ENCODE results near the gene ANKRD24. TPM values are rescaled to one million over a fixed set of nuclear protein-coding genes. Genes with fewer than 3 reads are reported as not detected.
"Not testable (repeated sequence)": the region's sequence is repeated elsewhere in the genome, so short reads cannot be mapped to it uniquely, and the experiment has no call there.

ANKRD24 gene
- 1 to 10 TPM in 2 of 4 donors, under 1 TPM in 2; 0.88 to 1.2 (median 1.0) TPM for total RNA-seq

DNA sequence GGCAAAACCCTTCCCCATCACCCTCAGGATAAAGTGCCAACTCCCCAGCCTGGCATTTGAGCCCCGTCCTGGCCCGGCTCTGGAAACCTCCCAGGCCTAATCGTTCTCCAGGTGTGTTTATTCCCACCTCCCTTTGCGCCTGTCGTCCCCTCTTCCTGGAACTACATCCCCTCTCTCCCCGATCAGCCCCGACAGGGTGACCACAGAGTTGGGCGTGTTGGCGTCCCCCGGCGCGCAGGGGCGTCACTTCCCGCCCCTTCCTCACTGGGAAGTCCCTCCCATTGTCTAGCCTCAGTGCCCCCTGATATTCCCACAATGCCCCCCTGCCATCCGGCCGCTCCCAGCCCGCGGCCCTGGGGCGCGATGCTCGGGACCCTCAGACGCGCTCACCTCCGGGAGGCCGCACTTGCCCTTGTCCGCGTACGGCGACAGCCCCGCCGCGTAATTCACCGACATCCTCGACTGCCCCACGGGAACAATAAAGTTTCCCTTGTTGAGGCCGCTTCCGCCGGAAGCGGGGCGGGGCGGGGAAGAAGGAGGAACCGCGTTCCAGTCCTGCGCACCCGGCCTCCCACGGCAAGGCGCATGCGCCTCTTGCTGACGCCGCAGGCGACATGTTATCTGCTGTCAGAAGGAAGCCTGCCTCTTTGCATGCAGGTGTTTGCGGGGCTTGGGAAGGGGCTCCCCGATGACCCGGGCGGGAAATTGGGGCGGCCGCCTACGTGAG lies at the start of gene ANKRD24, which contains the start of gene SIRT6:
Gene ANKRD24 (plus strand): TSS at position 606 of the 727 bp plus-strand sequence. CDS start 3,737 bp downstream, outside the sequence.
Gene SIRT6 (minus strand): TSS at position 480 of the 727 bp plus-strand sequence. CDS start 24 bp downstream, at position 456.
- TF ChIP-seq, protein P1, sequence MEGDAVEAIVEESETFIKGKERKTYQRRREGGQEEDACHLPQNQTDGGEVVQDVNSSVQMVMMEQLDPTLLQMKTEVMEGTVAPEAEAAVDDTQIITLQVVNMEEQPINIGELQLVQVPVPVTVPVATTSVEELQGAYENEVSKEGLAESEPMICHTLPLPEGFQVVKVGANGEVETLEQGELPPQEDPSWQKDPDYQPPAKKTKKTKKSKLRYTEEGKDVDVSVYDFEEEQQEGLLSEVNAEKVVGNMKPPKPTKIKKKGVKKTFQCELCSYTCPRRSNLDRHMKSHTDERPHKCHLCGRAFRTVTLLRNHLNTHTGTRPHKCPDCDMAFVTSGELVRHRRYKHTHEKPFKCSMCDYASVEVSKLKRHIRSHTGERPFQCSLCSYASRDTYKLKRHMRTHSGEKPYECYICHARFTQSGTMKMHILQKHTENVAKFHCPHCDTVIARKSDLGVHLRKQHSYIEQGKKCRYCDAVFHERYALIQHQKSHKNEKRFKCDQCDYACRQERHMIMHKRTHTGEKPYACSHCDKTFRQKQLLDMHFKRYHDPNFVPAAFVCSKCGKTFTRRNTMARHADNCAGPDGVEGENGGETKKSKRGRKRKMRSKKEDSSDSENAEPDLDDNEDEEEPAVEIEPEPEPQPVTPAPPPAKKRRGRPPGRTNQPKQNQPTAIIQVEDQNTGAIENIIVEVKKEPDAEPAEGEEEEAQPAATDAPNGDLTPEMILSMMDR (IDR thresholded peaks at IDR 0.05), result no peak
- DNase-seq (ENCODE audit: low spot score) (peak; percentile 77), ATAC-seq (ENCODE audit: low FRiP score) (peak; percentile 63)

GRCh38 chr19:4134351-4134750 lies 48.1 kb upstream of the ANKRD24 start:
- peak; percentile 37 for ATAC-seq (ENCODE audit: low FRiP score)
- TF ChIP-seq, protein P1 (IDR thresholded peaks at IDR 0.05), result no peak
- no peak for DNase-seq (ENCODE audit: low spot score)

DNA sequence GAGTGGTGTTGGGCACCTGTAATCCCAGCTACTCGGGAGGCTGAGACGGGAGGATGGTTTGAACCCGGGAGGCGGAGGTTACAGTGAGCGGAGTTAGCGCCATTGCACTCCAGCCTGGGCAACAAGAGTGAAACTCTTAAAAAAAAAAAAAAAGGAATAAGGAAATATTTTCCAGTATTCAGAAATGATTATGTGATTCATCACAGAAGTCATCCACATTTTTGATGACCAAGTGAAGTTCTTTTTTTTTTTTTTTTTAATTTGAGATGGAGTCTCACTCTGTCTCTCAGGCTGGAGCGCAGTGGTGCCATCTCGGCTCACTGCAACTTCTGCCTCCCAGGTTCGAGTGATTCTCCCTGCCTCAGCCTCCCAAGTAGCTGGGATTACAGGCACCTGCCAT lies 47.1 kb upstream of the ANKRD24 start:
- DNase-seq (ENCODE audit: low spot score); ATAC-seq (ENCODE audit: low FRiP score): not testable (repeated sequence)

DNA sequence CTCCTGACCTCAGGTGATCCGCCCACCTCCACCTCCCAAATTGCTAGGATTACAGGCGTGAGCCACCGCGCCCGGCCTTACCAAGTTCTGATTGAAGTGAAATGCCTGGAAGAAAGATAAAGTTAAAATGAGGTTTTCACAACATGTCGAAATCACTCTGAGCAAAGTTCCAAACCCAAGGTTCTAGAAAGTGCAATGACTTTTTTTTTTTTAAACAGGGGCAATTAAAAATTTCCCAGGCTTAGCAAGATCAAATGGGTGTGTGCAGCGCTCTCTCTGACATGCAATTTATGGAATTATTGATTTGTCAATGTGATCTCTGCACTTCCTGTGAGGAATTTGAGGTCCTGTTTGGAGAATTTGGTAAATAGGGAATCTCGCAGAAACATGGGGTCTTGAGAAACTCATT lies 45.8 kb upstream of the ANKRD24 start:
- TF ChIP-seq, protein P1 (IDR thresholded peaks at IDR 0.05), result no peak
- ATAC-seq (ENCODE audit: low FRiP score) (no peak), DNase-seq (ENCODE audit: low spot score) (no peak)

DNA sequence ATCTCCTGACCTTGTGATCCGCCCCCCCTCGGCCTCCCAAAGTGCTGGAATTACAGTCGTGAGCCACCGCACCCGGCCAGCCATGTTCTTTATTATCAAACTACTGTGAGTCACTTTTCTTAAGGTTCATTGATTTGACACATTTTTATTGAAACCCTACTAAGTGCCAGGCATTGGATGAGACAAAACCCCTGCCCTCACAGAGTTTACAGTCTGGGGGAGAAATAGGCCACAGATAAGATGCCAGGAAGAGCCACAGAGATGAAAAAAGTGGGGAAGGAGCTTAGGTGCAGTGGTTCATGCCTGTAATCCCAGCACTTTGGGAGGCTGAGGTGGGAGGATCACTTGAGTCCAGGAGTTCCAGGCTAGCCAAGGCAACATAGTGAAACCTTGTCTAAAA lies 44.0 kb upstream of the ANKRD24 start:
- TF ChIP-seq, protein P1 (IDR thresholded peaks at IDR 0.05), result no peak
- ATAC-seq (ENCODE audit: low FRiP score) (no peak), DNase-seq (ENCODE audit: low spot score) (no peak)

GRCh38 chr19:4139614-4140236 lies 42.8 kb upstream of the ANKRD24 start:
- peak; percentile 93 for DNase-seq (ENCODE audit: low spot score)
- TF ChIP-seq, protein P1 (IDR thresholded peaks at IDR 0.05), result peak in 2 of 3 donors; percentile 9 to 30
- ATAC-seq (ENCODE audit: low FRiP score), result peak; percentile 68

- TF ChIP-seq, protein P1 (IDR thresholded peaks at IDR 0.05), result no peak
- ATAC-seq (ENCODE audit: low FRiP score) (peak; percentile 75), DNase-seq (ENCODE audit: low spot score) (no peak)
Observed at GRCh38 chr19:4140237-4140711, 42.2 kb upstream of the ANKRD24 start.

DNA sequence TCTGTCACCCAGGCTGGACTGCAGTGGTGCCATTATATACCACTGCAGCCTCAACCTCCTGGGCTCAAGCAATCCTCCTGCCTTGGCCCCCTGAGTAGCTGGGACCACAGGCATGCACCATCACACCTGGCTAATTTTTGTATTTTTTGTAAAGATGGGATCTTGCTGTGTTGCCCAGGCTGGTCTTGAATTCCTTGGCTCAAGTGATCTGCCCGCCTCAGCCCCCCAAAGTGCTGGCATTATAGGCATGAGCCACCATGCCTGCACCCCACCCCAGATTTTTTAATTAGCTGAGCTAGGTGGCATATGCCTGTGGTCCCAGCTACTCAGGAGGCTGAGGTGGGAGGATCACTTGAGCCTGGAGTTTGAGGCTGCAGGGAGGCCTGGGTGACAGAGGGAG lies 39.6 kb upstream of the ANKRD24 start:
- not testable (repeated sequence) for ATAC-seq (ENCODE audit: low FRiP score); DNase-seq (ENCODE audit: low spot score)
